ENCODE data around the gene DPYD.
A peak's percentile ranks its signal among the peaks of the same experiment; 100 is the strongest.

The DPYD gene

DNA sequence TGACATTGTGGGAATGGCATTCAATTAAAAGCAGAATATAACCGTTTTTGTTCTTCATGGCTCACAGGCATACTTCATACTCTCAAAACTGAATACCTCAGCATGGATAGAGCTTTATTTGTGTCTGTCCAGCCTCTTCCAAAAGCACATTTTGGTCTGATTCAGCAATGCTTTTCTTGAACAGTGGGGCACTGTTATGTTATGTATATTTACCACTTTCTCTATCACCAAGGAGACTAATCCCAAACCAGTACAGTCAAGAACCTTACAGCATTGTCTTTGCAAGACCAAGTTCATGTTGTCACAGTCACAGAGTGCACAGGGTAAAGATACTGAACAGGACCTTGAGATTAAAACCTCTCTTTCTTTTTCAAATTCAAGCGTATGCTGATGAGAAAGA, 616.5 kb downstream of the DPYD start:
- in situ Hi-C loops (cut with HindIII; ENCODE audit: low sequenced_read_pairs): no loop called here
- no peak for DNase-seq (ENCODE audit: low read depth, low spot score)
- TF ChIP-seq, protein P1, sequence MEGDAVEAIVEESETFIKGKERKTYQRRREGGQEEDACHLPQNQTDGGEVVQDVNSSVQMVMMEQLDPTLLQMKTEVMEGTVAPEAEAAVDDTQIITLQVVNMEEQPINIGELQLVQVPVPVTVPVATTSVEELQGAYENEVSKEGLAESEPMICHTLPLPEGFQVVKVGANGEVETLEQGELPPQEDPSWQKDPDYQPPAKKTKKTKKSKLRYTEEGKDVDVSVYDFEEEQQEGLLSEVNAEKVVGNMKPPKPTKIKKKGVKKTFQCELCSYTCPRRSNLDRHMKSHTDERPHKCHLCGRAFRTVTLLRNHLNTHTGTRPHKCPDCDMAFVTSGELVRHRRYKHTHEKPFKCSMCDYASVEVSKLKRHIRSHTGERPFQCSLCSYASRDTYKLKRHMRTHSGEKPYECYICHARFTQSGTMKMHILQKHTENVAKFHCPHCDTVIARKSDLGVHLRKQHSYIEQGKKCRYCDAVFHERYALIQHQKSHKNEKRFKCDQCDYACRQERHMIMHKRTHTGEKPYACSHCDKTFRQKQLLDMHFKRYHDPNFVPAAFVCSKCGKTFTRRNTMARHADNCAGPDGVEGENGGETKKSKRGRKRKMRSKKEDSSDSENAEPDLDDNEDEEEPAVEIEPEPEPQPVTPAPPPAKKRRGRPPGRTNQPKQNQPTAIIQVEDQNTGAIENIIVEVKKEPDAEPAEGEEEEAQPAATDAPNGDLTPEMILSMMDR (IDR thresholded peaks at IDR 0.05; ENCODE audit: low read depth, low read length): no peak
- H3K4me3 ChIP-seq (ENCODE audit: low read depth, low read length): no peak overlapping the region

DNA sequence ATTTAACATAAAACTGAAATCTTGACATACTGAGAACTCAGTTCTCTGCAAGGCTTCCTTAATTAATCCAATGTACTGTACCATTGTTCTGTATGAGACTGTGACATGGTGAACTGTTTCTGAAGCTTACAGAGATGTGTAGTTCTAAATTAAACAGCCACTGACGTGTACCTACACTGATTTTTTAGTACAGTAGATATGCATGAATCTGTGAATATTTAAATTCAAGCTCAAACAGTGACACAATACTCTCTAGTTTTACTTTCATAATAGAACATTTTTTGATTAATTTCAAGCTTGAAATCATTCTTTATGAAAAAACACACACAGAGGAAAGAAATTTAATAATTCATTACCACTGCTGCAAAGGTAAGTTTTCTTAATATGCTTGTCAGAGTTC, 621.9 kb downstream of the DPYD start:
- no peak overlapping the region for H3K4me3 ChIP-seq (ENCODE audit: low read depth, low read length)
- in situ Hi-C loops (cut with HindIII; ENCODE audit: low sequenced_read_pairs): no loop called here
- TF ChIP-seq, protein P1 (IDR thresholded peaks at IDR 0.05; ENCODE audit: low read depth, low read length): no peak
- no peak for DNase-seq (ENCODE audit: low read depth, low spot score)

DNA sequence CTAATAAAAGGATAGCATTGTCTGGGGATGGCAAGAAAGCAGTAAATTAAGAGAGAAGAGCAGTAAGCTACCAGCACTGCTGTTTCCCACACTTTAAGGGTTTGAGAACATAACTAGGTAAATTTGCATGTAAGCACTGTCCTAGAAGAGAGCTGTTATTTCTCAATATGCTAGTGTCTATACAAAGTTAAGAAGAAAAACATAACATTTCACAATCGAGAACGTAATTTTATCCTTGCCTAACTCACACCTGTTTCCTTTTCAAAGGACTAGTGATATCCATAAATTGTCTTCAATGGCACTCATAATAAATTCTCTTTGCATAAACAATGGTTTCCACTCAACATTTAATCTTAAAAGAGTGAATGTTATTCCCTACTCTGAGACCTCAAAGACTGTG, 623.2 kb downstream of the DPYD start:
- no peak for DNase-seq (ENCODE audit: low read depth, low spot score)
- in situ Hi-C loops (cut with HindIII; ENCODE audit: low sequenced_read_pairs): no loop called here
- TF ChIP-seq, protein P1 (IDR thresholded peaks at IDR 0.05; ENCODE audit: low read depth, low read length): no peak
- no peak overlapping the region for H3K4me3 ChIP-seq (ENCODE audit: low read depth, low read length)

DNA sequence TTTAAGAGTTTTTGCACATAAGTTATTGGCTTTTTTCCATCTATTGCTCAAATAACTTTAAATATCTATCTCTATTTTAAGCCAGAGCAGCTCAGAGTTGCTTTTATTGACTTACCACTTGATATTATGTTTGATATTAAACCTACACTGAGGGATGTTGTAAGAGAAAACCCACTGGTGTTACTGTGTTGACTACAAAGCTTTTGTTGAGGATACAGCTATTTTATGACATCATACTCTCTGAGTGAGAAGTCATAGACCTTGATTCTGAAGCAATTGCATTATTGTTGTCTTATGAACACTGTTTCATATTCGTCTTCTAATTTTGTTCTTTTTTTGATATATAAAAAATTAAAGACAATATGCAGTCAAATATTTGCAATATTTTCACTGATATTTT, 638.9 kb downstream of the DPYD start:
- in situ Hi-C loops (cut with HindIII; ENCODE audit: low sequenced_read_pairs): no loop called here
- DNase-seq (ENCODE audit: low read depth, low spot score): no peak
- no peak overlapping the region for H3K4me3 ChIP-seq (ENCODE audit: low read depth, low read length)
- TF ChIP-seq, protein P1 (IDR thresholded peaks at IDR 0.05; ENCODE audit: low read depth, low read length): no peak

DNA sequence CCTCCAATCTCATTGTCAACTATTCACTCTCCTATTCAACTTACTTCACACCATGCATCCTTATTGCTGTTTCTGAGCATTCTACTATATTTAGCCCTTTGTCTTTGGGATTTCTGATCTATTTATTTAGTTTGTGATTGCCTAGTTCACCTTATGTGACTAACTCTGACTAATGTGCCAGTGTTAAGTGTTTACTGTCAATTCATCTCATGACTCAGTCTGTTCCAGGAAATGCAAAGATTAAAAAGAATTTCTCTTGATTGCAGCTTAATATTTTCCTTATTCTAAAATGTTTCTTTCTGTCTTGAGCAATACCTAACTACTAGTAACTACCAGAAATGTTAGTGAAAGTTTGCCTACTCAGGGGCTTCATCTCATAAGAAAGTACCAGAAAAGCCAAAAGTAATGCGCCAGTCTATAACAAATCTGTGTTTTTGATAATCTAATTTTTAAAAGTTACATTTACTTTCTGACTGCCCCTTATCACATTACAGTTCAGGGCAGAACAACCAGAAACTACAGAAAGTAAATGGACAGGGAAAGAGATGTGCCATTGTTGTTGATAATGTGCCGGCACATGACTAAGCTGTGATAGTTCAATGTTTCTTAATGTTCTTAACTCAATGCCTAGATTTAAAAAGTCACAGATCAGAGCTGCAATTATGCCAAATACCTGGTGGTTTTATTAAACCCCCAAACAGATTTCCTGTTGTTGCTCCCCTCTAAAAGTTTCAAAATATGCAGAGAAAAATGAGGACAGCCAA, 642.8 kb downstream of the DPYD start:
- H3K4me3 ChIP-seq (ENCODE audit: low read depth, low read length): no peak overlapping the region
- TF ChIP-seq, protein P1 (IDR thresholded peaks at IDR 0.05; ENCODE audit: low read depth, low read length): no peak
- in situ Hi-C loops (cut with HindIII; ENCODE audit: low sequenced_read_pairs): no loop called here
- peak; percentile 57 for DNase-seq (ENCODE audit: low read depth, low spot score)

DNA sequence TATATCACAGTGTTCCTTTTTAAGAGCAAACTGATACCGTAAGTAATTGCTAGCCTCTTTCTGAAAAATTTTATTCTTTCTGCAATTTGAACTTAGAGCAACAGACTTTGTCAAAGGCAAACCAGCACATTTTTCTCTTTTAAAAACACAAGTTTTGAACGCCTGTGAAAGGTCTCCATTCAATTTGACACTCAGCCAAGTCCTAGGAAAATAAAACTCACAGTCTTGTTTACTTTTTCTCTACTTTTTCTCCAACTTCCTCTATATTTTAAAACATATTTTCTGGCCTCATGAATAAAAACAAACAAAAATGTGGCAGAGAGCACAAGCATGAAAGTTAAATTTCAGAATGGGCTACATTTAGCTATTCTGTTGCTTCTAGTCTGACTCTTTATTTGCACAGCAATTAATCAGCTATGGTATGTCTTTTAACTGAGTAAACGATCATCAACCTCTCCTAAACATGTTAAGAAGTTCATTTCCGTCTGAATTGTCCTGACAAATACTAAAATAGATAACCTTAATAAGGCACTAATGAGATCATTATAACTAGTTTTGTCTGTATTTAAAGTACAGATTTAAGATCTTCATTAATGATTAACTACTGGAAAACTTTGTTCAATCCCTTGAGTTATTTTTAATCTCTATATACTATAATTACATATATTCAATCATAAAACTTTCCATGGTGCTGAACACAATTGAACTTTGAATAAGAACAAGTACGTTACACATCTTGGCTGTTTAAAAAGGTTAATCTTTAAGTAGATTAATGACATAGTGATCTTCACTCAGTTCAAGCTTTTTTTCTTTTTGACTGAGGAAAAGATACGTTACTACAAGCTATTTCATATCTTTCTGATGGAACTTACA, 648.7 kb downstream of the DPYD start:
- H3K4me3 ChIP-seq (ENCODE audit: low read depth, low read length): no peak overlapping the region
- in situ Hi-C loops (cut with HindIII; ENCODE audit: low sequenced_read_pairs): no loop called here
- peak; percentile 46 for DNase-seq (ENCODE audit: low read depth, low spot score)
- TF ChIP-seq, protein P1 (IDR thresholded peaks at IDR 0.05; ENCODE audit: low read depth, low read length): no peak
